ENCODE data around the gene MYOCD. TPM values are rescaled to one million over a fixed set of nuclear protein-coding genes. Genes with fewer than 3 reads are reported as not detected.

The MYOCD gene
- total RNA-seq, 3 donors from 2014 or later, result 0.64 to 2.6 (median 1.5) TPM

DNA sequence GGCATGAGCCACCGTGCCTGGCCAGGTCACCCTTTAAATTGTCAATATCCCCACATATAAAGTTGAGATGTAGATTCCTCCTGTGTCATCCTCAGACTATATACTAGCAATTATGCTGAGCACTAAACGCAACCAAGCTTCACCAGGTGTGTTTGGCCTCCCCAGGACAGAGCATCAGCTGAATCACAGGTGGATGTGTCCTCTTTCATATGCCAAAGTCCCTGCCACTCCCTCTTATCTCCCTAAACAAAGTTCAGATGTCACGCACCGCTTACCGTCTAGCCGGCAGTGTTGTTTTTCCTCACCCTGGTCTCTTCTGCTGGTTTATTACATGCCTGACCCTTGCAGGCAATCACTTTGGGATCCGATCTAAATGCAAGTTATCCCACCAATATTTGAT lies 79.8 kb downstream of the MYOCD start:
- Histone ChIP-seq H3K4me3 (no peak overlapping the region), H3K4me1 (no peaks in the 10 kb centered on the region), H3K27me3 (no peaks in the 10 kb centered on the region), H3K36me3 (no peaks in the 10 kb centered on the region), H3K27ac (no peak overlapping the region), H3K9me3 (no peaks in the 10 kb centered on the region)
- no peak for DNase-seq (ENCODE audit: low spot score in 2 of 2)
- no peak for TF ChIP-seq POLR2AphosphoS5 (IDR thresholded peaks at IDR 0.05)
- no peak for TF ChIP-seq POLR2A (IDR thresholded peaks at IDR 0.05)
- TF ChIP-seq, protein P1, sequence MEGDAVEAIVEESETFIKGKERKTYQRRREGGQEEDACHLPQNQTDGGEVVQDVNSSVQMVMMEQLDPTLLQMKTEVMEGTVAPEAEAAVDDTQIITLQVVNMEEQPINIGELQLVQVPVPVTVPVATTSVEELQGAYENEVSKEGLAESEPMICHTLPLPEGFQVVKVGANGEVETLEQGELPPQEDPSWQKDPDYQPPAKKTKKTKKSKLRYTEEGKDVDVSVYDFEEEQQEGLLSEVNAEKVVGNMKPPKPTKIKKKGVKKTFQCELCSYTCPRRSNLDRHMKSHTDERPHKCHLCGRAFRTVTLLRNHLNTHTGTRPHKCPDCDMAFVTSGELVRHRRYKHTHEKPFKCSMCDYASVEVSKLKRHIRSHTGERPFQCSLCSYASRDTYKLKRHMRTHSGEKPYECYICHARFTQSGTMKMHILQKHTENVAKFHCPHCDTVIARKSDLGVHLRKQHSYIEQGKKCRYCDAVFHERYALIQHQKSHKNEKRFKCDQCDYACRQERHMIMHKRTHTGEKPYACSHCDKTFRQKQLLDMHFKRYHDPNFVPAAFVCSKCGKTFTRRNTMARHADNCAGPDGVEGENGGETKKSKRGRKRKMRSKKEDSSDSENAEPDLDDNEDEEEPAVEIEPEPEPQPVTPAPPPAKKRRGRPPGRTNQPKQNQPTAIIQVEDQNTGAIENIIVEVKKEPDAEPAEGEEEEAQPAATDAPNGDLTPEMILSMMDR (IDR thresholded peaks at IDR 0.05), result no peak
- intact Hi-C loops (cut with DNase I; ENCODE audit: low total_unique reads), result loop anchor here (1.0 kb wide), 1 partner anchor 14 kb away; no protein-coding TSS in a partner anchor

DNA sequence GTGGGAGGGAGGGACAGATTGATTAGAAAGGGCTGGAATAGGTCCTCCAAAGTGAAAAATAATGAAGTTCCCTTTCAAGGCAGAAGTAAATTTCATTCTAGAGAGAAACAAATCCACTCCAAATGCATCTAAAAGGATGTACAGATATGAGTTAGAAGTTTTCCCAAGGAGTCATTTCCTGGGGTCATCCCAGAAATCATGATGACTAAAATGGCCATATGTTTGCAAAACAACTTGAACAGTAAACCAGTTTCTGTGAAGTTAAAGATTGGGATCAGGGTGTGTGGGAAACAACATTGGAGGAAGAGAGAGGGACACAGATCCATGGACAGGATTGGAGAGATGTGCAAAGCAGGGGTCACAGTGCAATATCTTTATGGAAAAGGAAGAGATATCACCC lies 91.1 kb downstream of the MYOCD start:
- DNase-seq (ENCODE audit: low spot score in 2 of 2), result no peak
- TF ChIP-seq, protein P1 (IDR thresholded peaks at IDR 0.05), result no peak
- Histone ChIP-seq H3K9me3 (no peaks in the 10 kb centered on the region), H3K36me3 (no peaks in the 10 kb centered on the region), H3K4me1 (no peaks in the 10 kb centered on the region), H3K27ac (no peak overlapping the region), H3K4me3 (no peak overlapping the region), H3K27me3 (no peaks in the 10 kb centered on the region)
- intact Hi-C loops (cut with DNase I; ENCODE audit: low total_unique reads), result no loop called here

DNA sequence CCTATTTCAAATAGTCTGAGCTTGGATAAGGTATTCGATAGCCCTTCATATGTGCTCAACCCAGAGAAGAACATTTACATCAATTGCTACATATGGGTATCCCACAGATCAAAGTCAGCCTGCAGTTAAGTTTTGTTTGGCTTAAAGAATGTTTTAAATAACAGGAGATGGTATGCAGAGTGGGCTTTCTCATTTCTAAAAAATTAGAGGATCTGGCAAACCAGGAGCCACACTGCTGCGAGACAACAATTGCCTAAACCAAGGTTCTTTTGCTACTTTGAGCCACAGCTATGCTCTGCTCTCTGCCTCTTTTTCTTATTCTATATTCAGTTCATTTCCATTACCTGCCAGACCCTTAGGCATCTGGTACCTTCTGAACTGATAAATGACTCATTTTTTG lies 93.4 kb downstream of the MYOCD start:
- no peaks in the 10 kb centered on the region for H3K36me3 ChIP-seq
- H3K27ac ChIP-seq, result no peak overlapping the region
- DNase-seq (ENCODE audit: low spot score in 2 of 2), result no peak
- H3K9me3 ChIP-seq, result no peaks in the 10 kb centered on the region
- no peak overlapping the region for H3K4me3 ChIP-seq
- TF ChIP-seq POLR2AphosphoS5 (IDR thresholded peaks at IDR 0.05) (no peak), POLR2A (IDR thresholded peaks at IDR 0.05) (no peak)
- TF ChIP-seq, protein P1 (IDR thresholded peaks at IDR 0.05), result no peak
- H3K27me3 ChIP-seq, result no peaks in the 10 kb centered on the region
- no peaks in the 10 kb centered on the region for H3K4me1 ChIP-seq
- intact Hi-C loops (cut with DNase I; ENCODE audit: low total_unique reads), result loop anchor here (1.0 kb wide), 1 partner anchor 14 kb away; no protein-coding TSS in a partner anchor

DNA sequence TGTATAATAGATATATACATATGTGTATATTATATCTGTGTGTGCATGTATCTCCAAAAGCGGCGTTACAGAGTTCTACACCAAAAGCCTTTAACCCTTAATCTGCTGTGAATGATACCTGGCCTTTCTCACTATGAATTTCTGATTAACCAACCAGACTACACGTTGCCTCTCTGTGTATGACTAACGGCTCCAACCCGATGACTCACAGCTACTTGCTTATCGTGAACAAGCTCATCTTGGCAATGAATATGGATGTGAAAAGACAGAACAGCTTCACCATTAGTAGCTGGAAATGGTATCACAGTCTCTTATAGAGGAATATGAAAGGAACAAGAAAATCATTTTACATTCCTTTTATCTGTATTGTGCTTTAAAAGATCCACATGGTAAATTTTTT lies 99.9 kb downstream of the MYOCD start:
- H3K27me3 ChIP-seq, result no peaks in the 10 kb centered on the region
- no peaks in the 10 kb centered on the region for H3K4me1 ChIP-seq
- H3K4me3 ChIP-seq, result no peak overlapping the region
- intact Hi-C loops (cut with DNase I; ENCODE audit: low total_unique reads), result no loop called here
- no peaks in the 10 kb centered on the region for H3K9me3 ChIP-seq
- no peak overlapping the region for H3K27ac ChIP-seq
- DNase-seq (ENCODE audit: low spot score in 2 of 2), result no peak
- no peaks in the 10 kb centered on the region for H3K36me3 ChIP-seq
- TF ChIP-seq, protein P1 (IDR thresholded peaks at IDR 0.05), result no peak
- TF ChIP-seq POLR2A (IDR thresholded peaks at IDR 0.05) (no peak), POLR2AphosphoS5 (IDR thresholded peaks at IDR 0.05) (no peak)

DNA sequence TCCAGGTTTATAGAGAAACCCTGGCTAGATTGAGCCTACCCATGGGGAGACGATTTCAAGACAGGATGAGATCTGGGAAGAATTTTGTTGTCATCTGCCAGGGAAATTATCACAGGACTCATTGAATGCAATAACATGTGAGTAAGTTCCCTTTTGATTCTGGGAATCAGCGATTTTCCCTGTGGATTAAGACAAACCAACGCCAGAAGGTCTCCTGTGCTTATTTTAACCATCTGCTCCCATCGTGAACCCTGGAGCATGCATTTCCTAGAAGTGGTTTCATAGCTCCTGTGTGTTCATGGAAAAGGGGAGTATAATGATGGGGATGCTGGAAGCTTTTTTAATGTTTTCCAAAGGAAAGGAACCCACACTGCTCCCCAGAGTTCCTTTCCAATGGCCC lies 102.6 kb downstream of the MYOCD start:
- no peaks in the 10 kb centered on the region for H3K9me3 ChIP-seq
- no peaks in the 10 kb centered on the region for H3K36me3 ChIP-seq
- H3K4me1 ChIP-seq, result no peaks in the 10 kb centered on the region
- no peak for TF ChIP-seq POLR2AphosphoS5 (IDR thresholded peaks at IDR 0.05)
- TF ChIP-seq, protein P1 (IDR thresholded peaks at IDR 0.05), result no peak
- TF ChIP-seq POLR2A (IDR thresholded peaks at IDR 0.05), result no peak
- H3K27me3 ChIP-seq, result no peaks in the 10 kb centered on the region
- H3K4me3 ChIP-seq, result no peak overlapping the region
- no peak for DNase-seq (ENCODE audit: low spot score in 2 of 2)
- intact Hi-C loops (cut with DNase I; ENCODE audit: low total_unique reads), result no loop called here
- H3K27ac ChIP-seq, result no peak overlapping the region
